ENCODE measurements around the gene MYOCD. TPM values are rescaled to one million over a fixed set of nuclear protein-coding genes. Genes with fewer than 3 reads are reported as not detected.

The MYOCD gene
- total RNA-seq, 1 donor from 2014 or later = under 0.01 TPM

- no peak for DNase-seq (ENCODE audit: low read depth)
- TF ChIP-seq CTCF (IDR thresholded peaks at IDR 0.05; ENCODE audit: insufficient read depth, low read length, severe bottlenecking) = no peak
- Histone ChIP-seq H3K36me3 (ENCODE audit: control insufficient read depth, insufficient read depth, low read length) (no peaks in the 10 kb centered on the region), H3K27me3 (ENCODE audit: control insufficient read depth, insufficient read depth, low read length) (no peaks in the 10 kb centered on the region), H3K4me3 (ENCODE audit: low read depth, low read length) (no peak overlapping the region)
- no peak for FAIRE-seq
Measured at GRCh38 chr17:12727881-12728280, 62.2 kb downstream of the MYOCD start.

GRCh38 chr17:12729086-12729485 is 63.4 kb downstream of the MYOCD start:
- TF ChIP-seq CTCF (IDR thresholded peaks at IDR 0.05; ENCODE audit: insufficient read depth, low read length, severe bottlenecking) = no peak
- H3K36me3 ChIP-seq (ENCODE audit: control insufficient read depth, insufficient read depth, low read length) = no peaks in the 10 kb centered on the region
- DNase-seq (ENCODE audit: low read depth) = no peak
- no peaks in the 10 kb centered on the region for H3K27me3 ChIP-seq (ENCODE audit: control insufficient read depth, insufficient read depth, low read length)
- H3K4me3 ChIP-seq (ENCODE audit: low read depth, low read length) = no peak overlapping the region
- FAIRE-seq = no peak

- no peak for TF ChIP-seq CTCF (IDR thresholded peaks at IDR 0.05; ENCODE audit: insufficient read depth, low read length, severe bottlenecking)
- Histone ChIP-seq H3K4me3 (ENCODE audit: low read depth, low read length) (no peak overlapping the region), H3K36me3 (ENCODE audit: control insufficient read depth, insufficient read depth, low read length) (no peaks in the 10 kb centered on the region), H3K27me3 (ENCODE audit: control insufficient read depth, insufficient read depth, low read length) (no peaks in the 10 kb centered on the region)
- FAIRE-seq (no peak), DNase-seq (ENCODE audit: low read depth) (no peak)
Measured at GRCh38 chr17:12730421-12730820, 64.7 kb downstream of the MYOCD start.

GRCh38 chr17:12730931-12731521 is 65.3 kb downstream of the MYOCD start:
- no peak for TF ChIP-seq CTCF (IDR thresholded peaks at IDR 0.05; ENCODE audit: insufficient read depth, low read length, severe bottlenecking)
- FAIRE-seq (no peak), DNase-seq (ENCODE audit: low read depth) (peak; percentile 35)
- Histone ChIP-seq H3K4me3 (ENCODE audit: low read depth, low read length) (no peak overlapping the region), H3K36me3 (ENCODE audit: control insufficient read depth, insufficient read depth, low read length) (no peaks in the 10 kb centered on the region), H3K27me3 (ENCODE audit: control insufficient read depth, insufficient read depth, low read length) (no peaks in the 10 kb centered on the region)

GRCh38 chr17:12731839-12732238 is 66.1 kb downstream of the MYOCD start:
- no peak for DNase-seq (ENCODE audit: low read depth)

More at GRCh38 chr17:12731839-12732238, 66.1 kb downstream of the MYOCD start:
- no peak for TF ChIP-seq CTCF (IDR thresholded peaks at IDR 0.05; ENCODE audit: insufficient read depth, low read length, severe bottlenecking)
- Histone ChIP-seq H3K27me3 (ENCODE audit: control insufficient read depth, insufficient read depth, low read length) (no peaks in the 10 kb centered on the region), H3K36me3 (ENCODE audit: control insufficient read depth, insufficient read depth, low read length) (no peaks in the 10 kb centered on the region), H3K4me3 (ENCODE audit: low read depth, low read length) (no peak overlapping the region)
- FAIRE-seq = no peak
